UCSD-AML1 (cell line): ENCODE results near the gene RNF14.
A peak's percentile ranks its signal among the peaks of the same experiment; 100 is the strongest.

Experiments
- DNase-seq: peaks from one replicate; lab custom pipeline; 2025; ENCODE audit not compliant: unreplicated experiment; lab: John Stamatoyannopoulos, UW

Gene RNF14

GRCh38 chr5:141947316-141947715 lies 21.6 kb upstream of the RNF14 start:
- DNase-seq: no peak

DNA sequence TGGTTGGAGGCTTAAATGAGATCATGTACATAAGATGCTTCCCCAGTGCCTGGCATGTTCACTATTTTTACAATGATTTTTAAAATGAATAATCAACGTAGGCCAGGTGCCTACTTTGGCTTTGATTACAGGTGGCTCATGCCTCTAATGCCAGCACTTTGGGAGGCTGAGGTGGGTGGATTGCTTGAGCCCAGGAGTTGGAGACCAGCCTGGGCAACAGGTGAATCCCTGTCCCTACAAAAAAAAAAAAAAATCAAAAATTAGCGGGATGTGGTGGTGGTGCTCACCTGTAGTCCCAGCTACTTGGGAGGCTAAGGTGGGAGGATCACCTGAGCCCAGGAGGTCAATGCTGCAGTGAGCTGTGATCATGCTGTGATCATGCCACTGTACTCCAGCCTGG lies 20.1 kb upstream of the RNF14 start:
- no peak for DNase-seq

DNA sequence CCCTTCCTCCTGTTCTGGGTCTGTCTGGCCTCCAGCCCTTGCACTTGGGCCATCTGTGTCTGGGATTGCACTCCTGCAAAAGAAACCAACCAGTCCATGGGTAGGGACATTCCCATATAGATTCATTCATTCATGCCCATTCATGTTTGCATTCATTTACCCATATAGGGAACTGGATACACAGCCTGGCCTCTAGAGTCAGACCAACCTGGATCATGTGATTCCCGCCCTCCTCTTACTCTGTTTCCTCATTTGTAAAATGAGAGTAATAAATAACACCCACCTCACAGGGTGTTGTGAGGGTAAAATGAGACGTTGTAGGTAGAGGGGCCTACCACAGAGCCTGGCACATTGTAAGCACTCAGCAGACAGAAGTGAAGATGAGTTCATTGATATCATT lies 19.4 kb upstream of the RNF14 start:
- DNase-seq: no peak

GRCh38 chr5:141950207-141951005 lies 18.5 kb upstream of the RNF14 start:
- DNase-seq: no peak

GRCh38 chr5:141951332-141951781 lies 17.5 kb upstream of the RNF14 start:
- DNase-seq: peak; percentile 46

- peak; percentile 47 for DNase-seq
Measured at GRCh38 chr5:141952020-141952419, 16.9 kb upstream of the RNF14 start.

- no peak for DNase-seq
Measured at GRCh38 chr5:141954194-141954593, 14.7 kb upstream of the RNF14 start.

DNA sequence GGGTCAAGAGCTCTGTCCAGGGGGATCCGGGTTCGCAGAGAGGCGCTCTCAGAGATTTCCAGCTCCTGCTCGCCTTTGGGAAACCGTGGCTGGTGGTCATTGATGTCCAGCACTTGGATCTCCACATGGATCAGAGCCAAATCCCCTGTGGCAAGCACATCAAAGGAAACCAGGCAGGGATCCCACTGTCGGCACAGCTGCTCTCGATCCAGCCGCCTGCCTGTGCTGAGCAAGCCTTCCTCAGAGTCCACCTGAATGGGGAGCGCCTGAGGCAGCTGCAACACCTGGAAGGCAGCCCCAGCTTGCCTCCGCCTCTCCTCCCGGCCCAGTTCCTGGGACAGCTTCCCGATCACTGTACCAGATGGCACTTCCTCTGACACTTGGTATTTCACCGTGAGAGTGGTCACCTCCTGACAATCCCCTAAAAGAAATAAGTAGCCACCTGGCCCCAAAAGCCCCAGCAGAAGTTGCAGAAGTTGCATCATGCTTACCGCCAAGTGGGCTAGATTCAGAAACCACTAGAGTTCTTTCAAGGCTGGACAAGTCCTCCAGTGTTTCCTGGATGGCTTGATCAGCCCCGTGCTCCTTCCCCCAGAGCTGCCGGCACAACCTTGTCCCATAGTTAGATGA lies 11.4 kb upstream of the RNF14 start:
- DNase-seq: no peak

GRCh38 chr5:141958113-141958512 lies 10.8 kb upstream of the RNF14 start, which contains the start of gene PCDH12:
PCDH12 (minus strand) TSS chr5:141958202; CDS start chr5:141957851, 351 bp downstream.
- peak; percentile 75 for DNase-seq

- DNase-seq: peak; percentile 31
Measured at GRCh38 chr5:141958546-141959172, 10.2 kb upstream of the RNF14 start.

DNA sequence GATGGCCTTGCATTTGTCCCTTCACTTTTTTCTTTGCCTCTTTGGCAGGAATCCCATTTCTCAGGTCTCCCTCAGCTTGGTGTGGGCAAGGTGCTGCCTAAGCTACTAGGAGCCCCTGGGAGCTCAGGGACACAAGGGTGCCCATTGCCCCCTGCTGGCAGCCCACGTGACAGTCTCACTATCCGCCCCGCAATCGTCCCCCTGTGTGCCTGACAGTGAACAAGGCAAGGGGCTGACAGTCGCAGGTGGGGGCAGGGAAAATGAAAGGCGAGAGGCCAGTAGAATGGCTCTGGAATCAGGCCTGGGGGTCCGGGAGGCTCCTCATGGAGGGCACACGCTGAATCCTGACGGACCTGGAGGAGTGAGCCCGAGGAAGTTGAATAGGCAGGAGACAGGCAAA lies 8.9 kb upstream of the RNF14 start:
- DNase-seq: peak; percentile 48

- DNase-seq: peak; percentile 89
Measured at GRCh38 chr5:141960449-141961323, 8.2 kb upstream of the RNF14 start.

- no peak for DNase-seq
Measured at GRCh38 chr5:141961466-141961865, 7.4 kb upstream of the RNF14 start.

DNA sequence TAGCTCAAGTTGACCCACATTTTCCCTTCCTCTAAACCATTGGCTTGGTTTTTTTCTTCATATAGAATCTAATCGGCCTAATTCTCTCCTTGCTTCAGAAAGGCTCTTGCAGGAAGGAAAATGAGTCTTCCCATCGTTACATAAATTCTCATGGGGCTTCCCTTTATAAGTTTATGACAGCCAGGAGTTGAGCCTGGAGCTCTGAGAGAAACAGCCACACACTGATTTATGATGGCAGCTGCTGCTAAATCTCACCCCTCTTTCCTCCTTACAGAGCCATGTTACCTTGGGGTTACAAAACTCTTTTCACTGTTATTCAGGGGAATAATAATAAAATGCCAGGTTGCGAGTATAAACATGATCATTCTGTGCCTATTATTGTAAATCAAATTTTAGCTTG lies 5.2 kb upstream of the RNF14 start:
- DNase-seq: no peak

GRCh38 chr5:141965071-141965470 lies 3.8 kb upstream of the RNF14 start:
- DNase-seq: no peak

- DNase-seq: no peak
Measured at GRCh38 chr5:141966275-141966962, 2.5 kb upstream of the RNF14 start.

- no peak for DNase-seq
Measured at GRCh38 chr5:141966963-141967333, 2.0 kb upstream of the RNF14 start.

- DNase-seq: no peak
Measured at GRCh38 chr5:141969783-141970771, 1.2 kb downstream of the RNF14 start.

DNA sequence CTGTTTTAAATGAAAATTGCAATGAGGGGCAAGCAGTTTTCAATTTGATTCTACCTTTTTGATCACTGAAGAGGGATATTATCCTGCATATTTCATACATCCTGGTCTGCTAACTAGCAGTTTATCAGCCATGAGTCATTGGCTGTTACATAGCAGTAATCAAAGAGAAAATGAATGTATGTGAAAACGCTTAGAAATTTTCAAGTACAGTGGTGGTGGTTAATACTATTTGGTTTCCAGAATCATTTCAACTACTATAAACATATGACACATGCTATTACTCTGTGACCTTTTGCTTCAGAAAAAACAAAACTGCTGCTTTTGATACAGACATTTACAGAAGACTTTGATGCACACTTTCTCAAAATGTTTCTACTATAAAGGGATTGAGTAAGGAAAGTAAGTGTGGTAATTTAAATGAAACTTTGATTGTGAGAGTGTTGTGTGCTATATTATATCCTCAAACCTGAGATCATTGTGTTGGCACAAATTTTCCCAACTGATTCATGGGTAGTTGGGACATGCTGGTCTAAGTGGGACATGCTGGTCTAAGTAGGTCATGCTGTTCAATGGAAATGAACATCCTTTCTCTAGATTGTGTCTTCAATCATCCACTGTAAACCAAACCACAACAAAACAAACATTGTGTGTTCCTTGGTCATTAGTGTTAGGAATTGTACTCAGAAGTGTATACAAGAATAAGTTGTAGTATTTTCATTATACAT lies 5.1 kb downstream of the RNF14 start:
- DNase-seq: no peak
